Chondrocyte (in vitro differentiated cells): ENCODE measurements around the gene HECTD2. TPM values are rescaled to one million over a fixed set of nuclear protein-coding genes. Genes with fewer than 3 reads are reported as not detected.
A peak's percentile ranks its signal among the peaks of the same experiment; 100 is the strongest.

Experiments
- DNase-seq: peaks from one replicate; pipeline ENCODE4 v3.0.0; 2021; ENCODE audit warnings: mixed read lengths, low spot score
- H3K27ac Mint-ChIP-seq: one replicate; pipeline ENCODE4 v1.8.0; 2021; ENCODE audit warnings: mild to moderate bottlenecking, moderate library complexity, mixed read lengths; ENCODE audit not compliant: unreplicated experiment
- H3K27me3 Mint-ChIP-seq: 2 replicates; pipeline ENCODE4 v1.8.0; 2021; ENCODE audit warnings: low read depth, mixed read lengths
- H3K36me3 Mint-ChIP-seq: 2 replicates; pipeline ENCODE4 v1.8.0; 2021; ENCODE audit warnings: low read depth, mixed read lengths
- H3K4me1 Mint-ChIP-seq: 2 replicates; pipeline ENCODE4 v1.8.0; 2021; ENCODE audit warnings: low read depth, mild to moderate bottlenecking, mixed read lengths
- H3K4me3 Mint-ChIP-seq: one replicate; pipeline ENCODE4 v1.8.0; 2021; ENCODE audit warnings: mild to moderate bottlenecking, moderate library complexity, mixed read lengths; ENCODE audit not compliant: unreplicated experiment
- H3K9me3 Mint-ChIP-seq: 2 replicates; pipeline ENCODE4 v1.8.0; 2021; ENCODE audit warnings: low read depth, mixed read lengths
- total RNA-seq: library from RNA; stranded (reverse); gene quantifications from 3 replicates; pipeline ENCODE4 v1.2.1, GENCODE V29; 2021
- TF ChIP-seq, protein P1 (sequence below): fragments of 200-600 bp; sonication (generic); IDR thresholded peaks from 2 replicates; pipeline ENCODE4 v1.5.0; 2021; ENCODE audit warnings: antibody characterized with exemption, mild to moderate bottlenecking, moderate library complexity

HECTD2 gene
- total RNA-seq, 1 donor from 2014 or later: 51.8 TPM

DNA sequence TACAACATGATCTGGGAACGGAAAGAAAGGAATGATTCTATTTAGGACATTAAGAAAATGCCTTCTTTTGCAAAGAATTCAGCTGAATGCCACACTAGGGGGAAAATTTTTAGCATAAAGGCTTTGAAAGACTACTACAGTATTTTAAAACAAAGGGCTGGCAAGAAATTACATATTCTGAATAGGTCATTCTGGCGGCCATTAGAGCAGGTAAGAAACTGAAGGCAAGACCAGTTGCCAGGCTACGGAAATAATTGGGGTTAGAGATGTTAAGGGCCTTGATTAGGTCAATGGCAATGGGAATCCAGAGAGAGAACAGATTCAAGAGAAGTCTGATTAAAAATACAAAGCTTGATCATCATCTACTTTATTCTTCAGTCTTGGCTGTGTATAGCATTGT, 3.8 kb upstream of the HECTD2 start:
- DNase-seq: no peak
- H3K27ac Mint-ChIP-seq: no peak overlapping the region

DNA sequence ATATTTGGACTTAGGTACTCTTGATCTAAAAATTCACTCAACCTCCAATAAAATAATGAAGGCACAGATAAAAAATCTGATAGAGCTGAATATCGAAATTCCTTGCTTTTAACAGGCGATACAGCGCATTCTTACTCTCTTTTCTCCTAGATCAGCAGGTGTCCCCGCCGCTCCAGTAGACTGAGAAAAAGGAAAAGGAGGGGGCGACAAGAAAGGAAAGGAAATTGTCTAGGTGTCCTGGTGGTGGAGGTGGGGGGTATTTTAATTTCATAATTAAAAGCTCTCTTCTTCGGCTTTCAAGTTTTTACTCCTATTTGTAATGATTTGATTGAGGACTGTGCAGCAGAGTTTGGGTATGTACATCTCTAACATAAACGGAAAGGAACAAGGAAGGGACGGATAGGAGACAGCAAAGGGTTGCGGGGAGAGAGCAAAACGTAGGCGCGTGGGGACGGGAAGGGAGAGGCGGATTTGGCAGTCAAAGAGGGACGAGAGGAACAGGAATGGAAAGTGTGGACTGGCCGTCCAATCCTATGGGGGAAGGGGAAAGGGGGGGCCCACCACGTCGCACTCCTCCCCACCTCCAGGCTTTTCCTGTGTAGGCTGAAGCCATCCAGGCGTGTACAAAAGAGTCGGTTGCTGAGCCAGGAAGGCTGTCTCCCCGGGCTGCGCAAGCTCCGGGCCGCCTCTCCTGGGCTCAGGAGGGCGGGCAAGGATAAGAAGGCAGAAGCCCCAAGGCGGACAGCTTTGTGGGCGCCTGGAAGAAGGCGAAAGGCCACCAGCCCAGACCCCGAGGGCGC, 875 bp upstream of the HECTD2 start:
- peaks cover 19% of the 10 kb centered on the region for H3K4me1 Mint-ChIP-seq
- H3K4me3 Mint-ChIP-seq: peak overlapping the region; percentile 86
- no peaks in the 10 kb centered on the region for H3K9me3 Mint-ChIP-seq
- TF ChIP-seq, protein P1, sequence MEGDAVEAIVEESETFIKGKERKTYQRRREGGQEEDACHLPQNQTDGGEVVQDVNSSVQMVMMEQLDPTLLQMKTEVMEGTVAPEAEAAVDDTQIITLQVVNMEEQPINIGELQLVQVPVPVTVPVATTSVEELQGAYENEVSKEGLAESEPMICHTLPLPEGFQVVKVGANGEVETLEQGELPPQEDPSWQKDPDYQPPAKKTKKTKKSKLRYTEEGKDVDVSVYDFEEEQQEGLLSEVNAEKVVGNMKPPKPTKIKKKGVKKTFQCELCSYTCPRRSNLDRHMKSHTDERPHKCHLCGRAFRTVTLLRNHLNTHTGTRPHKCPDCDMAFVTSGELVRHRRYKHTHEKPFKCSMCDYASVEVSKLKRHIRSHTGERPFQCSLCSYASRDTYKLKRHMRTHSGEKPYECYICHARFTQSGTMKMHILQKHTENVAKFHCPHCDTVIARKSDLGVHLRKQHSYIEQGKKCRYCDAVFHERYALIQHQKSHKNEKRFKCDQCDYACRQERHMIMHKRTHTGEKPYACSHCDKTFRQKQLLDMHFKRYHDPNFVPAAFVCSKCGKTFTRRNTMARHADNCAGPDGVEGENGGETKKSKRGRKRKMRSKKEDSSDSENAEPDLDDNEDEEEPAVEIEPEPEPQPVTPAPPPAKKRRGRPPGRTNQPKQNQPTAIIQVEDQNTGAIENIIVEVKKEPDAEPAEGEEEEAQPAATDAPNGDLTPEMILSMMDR: peak; percentile 54
- no peaks in the 10 kb centered on the region for H3K27me3 Mint-ChIP-seq
- no peaks in the 10 kb centered on the region for H3K36me3 Mint-ChIP-seq
- H3K27ac Mint-ChIP-seq: peak overlapping the region; percentile 99
- DNase-seq: peak; percentile 87

More for the DNA sequence above, 3.8 kb upstream of the HECTD2 start:
- H3K27me3 Mint-ChIP-seq: no peaks in the 10 kb centered on the region
- no peak overlapping the region for H3K4me3 Mint-ChIP-seq
- no peaks in the 10 kb centered on the region for H3K9me3 Mint-ChIP-seq
- no peaks in the 10 kb centered on the region for H3K36me3 Mint-ChIP-seq
- peaks cover 14% of the 10 kb centered on the region for H3K4me1 Mint-ChIP-seq
- TF ChIP-seq, protein P1: no peak

DNA sequence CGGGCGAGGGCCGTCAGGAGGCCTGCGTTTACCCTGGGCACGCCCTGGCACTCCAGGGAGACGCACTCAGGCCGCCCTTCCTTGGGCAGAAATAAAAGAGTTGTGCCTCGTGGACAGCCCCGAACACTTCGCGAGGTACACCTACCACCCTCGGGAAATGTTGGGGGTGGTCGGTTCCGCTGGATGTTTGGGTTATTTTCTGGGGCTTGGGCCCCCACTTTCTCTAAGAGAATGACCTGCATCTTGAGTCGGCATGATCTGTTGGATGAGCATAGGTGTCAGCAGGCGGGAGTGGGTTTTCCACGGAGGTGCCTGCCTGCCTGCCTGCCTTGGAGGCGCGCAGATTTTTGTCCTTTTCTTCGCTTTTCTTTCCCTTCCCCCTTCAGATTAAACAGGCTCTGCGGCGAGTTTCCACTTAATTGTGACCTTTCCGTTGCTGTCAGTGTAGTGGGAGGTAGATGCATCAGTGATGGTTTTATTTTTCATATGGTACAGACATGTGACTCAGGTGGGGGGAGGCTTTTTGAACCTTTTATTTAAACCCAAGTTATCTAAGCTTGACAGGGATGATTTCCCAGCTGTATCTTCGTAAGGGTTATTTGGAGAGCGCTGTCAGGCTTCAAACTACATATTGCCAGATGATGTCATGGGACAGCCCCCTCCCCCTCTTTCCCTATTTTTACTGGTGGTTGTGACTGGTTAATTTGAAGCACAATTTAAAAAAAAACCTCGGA, 661 bp downstream of the HECTD2 start:
- TF ChIP-seq, protein P1: peak; percentile 42
- no peaks in the 10 kb centered on the region for H3K9me3 Mint-ChIP-seq
- no peak for DNase-seq
- H3K36me3 Mint-ChIP-seq: no peaks in the 10 kb centered on the region
- H3K27me3 Mint-ChIP-seq: no peaks in the 10 kb centered on the region
- H3K4me3 Mint-ChIP-seq: peak overlapping the region; percentile 84
- peak overlapping the region; percentile 91 for H3K27ac Mint-ChIP-seq
- peaks cover 19% of the 10 kb centered on the region for H3K4me1 Mint-ChIP-seq

DNA sequence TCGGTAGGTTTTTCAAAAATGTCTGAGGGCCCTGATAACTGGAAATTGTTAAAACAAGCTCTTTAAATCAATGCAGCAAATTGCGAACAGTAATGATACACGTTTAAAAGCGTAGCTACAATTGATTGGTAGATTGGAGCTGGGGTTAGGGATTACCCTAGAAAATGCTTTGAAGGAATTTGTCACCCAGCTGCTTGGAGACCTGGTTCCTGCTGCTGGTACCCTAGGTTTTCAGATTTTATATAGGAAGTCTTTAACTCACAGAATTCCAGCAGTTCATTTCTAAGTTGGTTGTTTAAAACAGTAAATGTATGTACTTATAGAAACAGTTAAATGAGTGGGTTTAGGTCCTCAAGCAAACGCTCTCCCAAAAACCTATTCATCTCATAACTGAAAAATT, 1.5 kb downstream of the HECTD2 start:
- H3K36me3 Mint-ChIP-seq: no peaks in the 10 kb centered on the region
- H3K4me3 Mint-ChIP-seq: peak overlapping the region; percentile 84
- DNase-seq: no peak
- H3K27ac Mint-ChIP-seq: peak overlapping the region; percentile 91
- H3K4me1 Mint-ChIP-seq: peaks cover 21% of the 10 kb centered on the region
- H3K9me3 Mint-ChIP-seq: no peaks in the 10 kb centered on the region
- TF ChIP-seq, protein P1: no peak
- H3K27me3 Mint-ChIP-seq: no peaks in the 10 kb centered on the region

DNA sequence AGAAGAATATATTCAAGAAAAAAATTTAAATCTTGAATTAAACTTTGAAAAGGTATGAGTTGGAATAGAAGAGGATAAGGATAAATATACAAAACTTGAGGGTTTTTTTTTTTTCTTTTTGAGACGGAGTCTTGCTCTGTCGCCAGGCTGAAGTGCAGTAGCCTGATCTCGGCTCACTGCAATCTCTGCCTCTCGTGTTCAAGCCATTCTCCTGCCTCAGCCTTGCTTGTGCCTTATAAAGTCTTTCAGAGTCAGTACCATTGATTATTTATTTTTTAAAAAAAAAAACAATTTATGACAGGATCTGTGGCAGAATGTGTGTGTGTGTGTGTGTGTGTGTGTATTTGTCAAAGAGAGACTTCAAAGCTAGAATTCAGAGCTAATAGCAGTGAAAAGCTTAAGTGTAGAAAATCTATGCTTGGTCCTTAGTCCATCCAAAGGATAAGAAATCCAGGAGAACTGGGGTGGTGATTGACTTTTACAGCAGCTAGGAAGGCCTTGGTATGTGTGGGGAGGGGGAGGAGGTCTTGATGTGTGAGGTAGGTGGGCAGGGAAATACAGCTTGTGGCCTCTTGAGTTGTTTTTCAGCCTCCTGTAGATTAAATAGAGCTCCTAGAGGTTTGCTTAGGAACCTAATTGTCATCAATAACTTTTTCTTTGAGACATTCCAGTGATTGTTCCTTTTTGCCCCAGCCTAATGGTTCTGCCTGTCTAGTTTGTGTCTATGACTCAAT, 2.4 kb downstream of the HECTD2 start:
- Mint-ChIP-seq H3K27ac (peak overlapping the region; percentile 91), H3K9me3 (no peaks in the 10 kb centered on the region), H3K4me1 (peaks cover 27% of the 10 kb centered on the region), H3K4me3 (peak overlapping the region; percentile 84), H3K36me3 (no peaks in the 10 kb centered on the region), H3K27me3 (no peaks in the 10 kb centered on the region)
- TF ChIP-seq, protein P1: no peak
- no peak for DNase-seq
